ENCODE results near the gene ZC2HC1B.

Gene ZC2HC1B

DNA sequence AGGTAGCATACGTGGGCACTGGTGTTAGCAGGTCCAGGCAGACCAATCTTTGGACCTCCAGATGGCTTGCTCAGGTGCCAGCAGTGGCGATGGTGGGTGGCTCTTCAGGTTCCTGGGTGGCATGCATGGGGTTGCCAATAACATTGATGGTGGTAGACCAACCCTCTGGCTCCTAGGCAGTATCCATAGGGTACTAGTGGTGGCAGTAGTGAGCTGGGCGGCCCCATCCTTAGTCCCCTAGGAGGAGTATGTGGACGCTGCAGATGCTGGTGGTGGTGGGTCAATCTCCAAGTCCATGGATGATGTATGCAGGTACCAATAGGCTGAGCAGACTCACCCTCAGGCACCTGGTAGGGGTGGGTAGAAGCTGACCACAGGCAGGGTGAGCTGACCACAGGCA is 70.6 kb downstream of the ZC2HC1B start:
- no peak overlapping the region for H4K8ac ChIP-seq (ENCODE audit: low read depth, low read length)
- no CpG with 5 or more reads among the region's 4 CpGs for WGBS, 2 donors (ENCODE audit: extremely low coverage in 2 of 2, insufficient read length in 2 of 2, insufficient replicate concordance in 1 of 2)

GRCh38 chr6:143936347-143936746 is 72.1 kb downstream of the ZC2HC1B start:
- Histone ChIP-seq H2AK5ac (ENCODE audit: low read depth, low read length) (no peak overlapping the region), H2BK15ac (ENCODE audit: low read length) (no peak overlapping the region), H3K4me1 (ENCODE audit: control insufficient read depth in 2 of 2, insufficient read depth in 1 of 2, low read depth in 1 of 2, low read length in 2 of 2) (peaks cover 0 to 2% of the 10 kb centered on the region in 2 donors), H3K36me3 (replicated peaks in 1 of 2; ENCODE audit: control insufficient read depth in 2 of 2, insufficient read depth in 2 of 2, low read length in 2 of 2) (no peaks in the 10 kb centered on the region), H2BK120ac (ENCODE audit: low read depth, low read length) (no peak overlapping the region), H3K27ac (replicated peaks; ENCODE audit: low read length) (no peak overlapping the region), H4K8ac (ENCODE audit: low read depth, low read length) (no peak overlapping the region), H2BK12ac (ENCODE audit: low read length) (no peak overlapping the region), H4K91ac (ENCODE audit: low read depth, low read length, poor library complexity) (no peak overlapping the region), H3K18ac (ENCODE audit: low read length) (no peak overlapping the region), H3K4me3 (ENCODE audit: low read length in 2 of 2) (no peak overlapping the region), H3K4ac (ENCODE audit: low read length) (no peak overlapping the region), H3K9me3 (replicated peaks in 1 of 2; ENCODE audit: control insufficient read depth in 2 of 2, insufficient read depth in 1 of 2, low read depth in 1 of 2, low read length in 2 of 2) (peaks cover 3% of the 10 kb centered on the region in 2 donors), H3K14ac (ENCODE audit: low read length) (no peak overlapping the region), H3K9ac (ENCODE audit: low read depth, low read length, poor library complexity) (no peak overlapping the region), H2BK5ac (ENCODE audit: low read length) (no peak overlapping the region), H3K23ac (ENCODE audit: low read depth, low read length, poor library complexity) (no peak overlapping the region), H3K79me1 (ENCODE audit: low read depth, low read length) (peaks cover 1% of the 10 kb centered on the region), H2AFZ (ENCODE audit: low read length) (no peak overlapping the region), H3K27me3 (ENCODE audit: control insufficient read depth in 3 of 3, insufficient read depth in 3 of 3, low read depth in 1 of 3, low read length in 3 of 3) (no peaks in the 10 kb centered on the region), H3K4me2 (ENCODE audit: insufficient read depth, low read length, poor library complexity, severe bottlenecking) (no peak overlapping the region)
- no peak for DNase-seq (ENCODE audit: low spot score)
- no CpG with 5 or more reads among the region's 3 CpGs for WGBS, 2 donors (ENCODE audit: extremely low coverage in 2 of 2, insufficient read length in 2 of 2, insufficient replicate concordance in 1 of 2)

More for the DNA sequence above, 70.6 kb downstream of the ZC2HC1B start:
- Histone ChIP-seq H3K4me1 (ENCODE audit: control insufficient read depth in 2 of 2, insufficient read depth in 1 of 2, low read depth in 1 of 2, low read length in 2 of 2) (peaks cover 0 to 2% of the 10 kb centered on the region in 2 donors), H2BK120ac (ENCODE audit: low read depth, low read length) (no peak overlapping the region), H2BK12ac (ENCODE audit: low read length) (peak overlapping the region; percentile 77), H2AFZ (ENCODE audit: low read length) (no peak overlapping the region), H2AK5ac (ENCODE audit: low read depth, low read length) (peak overlapping the region; percentile 77), H3K14ac (ENCODE audit: low read length) (peak overlapping the region; percentile 85), H3K4me3 (ENCODE audit: low read length in 2 of 2) (peak overlapping the region in 1 of 2 donors; percentile 0), H2BK15ac (ENCODE audit: low read length) (peak overlapping the region; percentile 90), H3K9me3 (replicated peaks in 1 of 2; ENCODE audit: control insufficient read depth in 2 of 2, insufficient read depth in 1 of 2, low read depth in 1 of 2, low read length in 2 of 2) (peaks cover 3% of the 10 kb centered on the region in 2 donors), H3K4ac (ENCODE audit: low read length) (no peak overlapping the region), H3K27ac (replicated peaks; ENCODE audit: low read length) (no peak overlapping the region), H3K4me2 (ENCODE audit: insufficient read depth, low read length, poor library complexity, severe bottlenecking) (no peak overlapping the region), H4K91ac (ENCODE audit: low read depth, low read length, poor library complexity) (peak overlapping the region; percentile 65), H3K9ac (ENCODE audit: low read depth, low read length, poor library complexity) (peak overlapping the region; percentile 55), H3K27me3 (ENCODE audit: control insufficient read depth in 3 of 3, insufficient read depth in 3 of 3, low read depth in 1 of 3, low read length in 3 of 3) (no peaks in the 10 kb centered on the region), H2BK5ac (ENCODE audit: low read length) (peak overlapping the region; percentile 56), H3K23ac (ENCODE audit: low read depth, low read length, poor library complexity) (peak overlapping the region; percentile 80), H3K79me1 (ENCODE audit: low read depth, low read length) (peaks cover 1% of the 10 kb centered on the region), H3K36me3 (replicated peaks in 1 of 2; ENCODE audit: control insufficient read depth in 2 of 2, insufficient read depth in 2 of 2, low read length in 2 of 2) (no peaks in the 10 kb centered on the region), H3K18ac (ENCODE audit: low read length) (peak overlapping the region; percentile 58)
- no peak for DNase-seq (ENCODE audit: low spot score)

- Histone ChIP-seq H3K27ac (replicated peaks; ENCODE audit: low read length) (no peak overlapping the region), H4K91ac (ENCODE audit: low read depth, low read length, poor library complexity) (no peak overlapping the region), H3K27me3 (ENCODE audit: control insufficient read depth in 3 of 3, insufficient read depth in 3 of 3, low read depth in 1 of 3, low read length in 3 of 3) (no peaks in the 10 kb centered on the region), H3K18ac (ENCODE audit: low read length) (no peak overlapping the region), H3K23ac (ENCODE audit: low read depth, low read length, poor library complexity) (no peak overlapping the region), H2BK12ac (ENCODE audit: low read length) (no peak overlapping the region), H3K4me2 (ENCODE audit: insufficient read depth, low read length, poor library complexity, severe bottlenecking) (no peak overlapping the region), H2BK5ac (ENCODE audit: low read length) (no peak overlapping the region), H3K4me3 (ENCODE audit: low read length in 2 of 2) (no peak overlapping the region), H4K8ac (ENCODE audit: low read depth, low read length) (no peak overlapping the region), H3K9me3 (replicated peaks in 1 of 2; ENCODE audit: control insufficient read depth in 2 of 2, insufficient read depth in 1 of 2, low read depth in 1 of 2, low read length in 2 of 2) (peaks cover 2 to 3% of the 10 kb centered on the region in 2 donors), H2AFZ (ENCODE audit: low read length) (no peak overlapping the region), H2BK120ac (ENCODE audit: low read depth, low read length) (no peak overlapping the region), H3K36me3 (replicated peaks in 1 of 2; ENCODE audit: control insufficient read depth in 2 of 2, insufficient read depth in 2 of 2, low read length in 2 of 2) (peaks cover 0 to 6% of the 10 kb centered on the region in 2 donors), H3K14ac (ENCODE audit: low read length) (no peak overlapping the region), H3K4ac (ENCODE audit: low read length) (no peak overlapping the region), H2AK5ac (ENCODE audit: low read depth, low read length) (no peak overlapping the region), H2BK15ac (ENCODE audit: low read length) (no peak overlapping the region), H3K4me1 (ENCODE audit: control insufficient read depth in 2 of 2, insufficient read depth in 1 of 2, low read depth in 1 of 2, low read length in 2 of 2) (peaks cover 0 to 2% of the 10 kb centered on the region in 2 donors), H3K9ac (ENCODE audit: low read depth, low read length, poor library complexity) (no peak overlapping the region), H3K79me1 (ENCODE audit: low read depth, low read length) (peaks cover 1% of the 10 kb centered on the region)
- no peak for DNase-seq (ENCODE audit: low spot score)
- no CpG with 5 or more reads among the region's 5 CpGs for WGBS, 2 donors (ENCODE audit: extremely low coverage in 2 of 2, insufficient read length in 2 of 2, insufficient replicate concordance in 1 of 2)
Measured at GRCh38 chr6:143936778-143937667, 72.7 kb downstream of the ZC2HC1B start.

GRCh38 chr6:143937668-143937970 is 73.3 kb downstream of the ZC2HC1B start:
- no CpG with 5 or more reads among the region's 1 CpG for WGBS, 2 donors (ENCODE audit: extremely low coverage in 2 of 2, insufficient read length in 2 of 2, insufficient replicate concordance in 1 of 2)

More at GRCh38 chr6:143937668-143937970, 73.3 kb downstream of the ZC2HC1B start:
- H3K36me3 ChIP-seq (replicated peaks in 1 of 2; ENCODE audit: control insufficient read depth in 2 of 2, insufficient read depth in 2 of 2, low read length in 2 of 2) = peaks cover 0 to 7% of the 10 kb centered on the region in 2 donors
- no peak overlapping the region for H4K91ac ChIP-seq (ENCODE audit: low read depth, low read length, poor library complexity)
- H3K4ac ChIP-seq (ENCODE audit: low read length) = no peak overlapping the region
- H4K8ac ChIP-seq (ENCODE audit: low read depth, low read length) = no peak overlapping the region
- no peak overlapping the region for H2BK5ac ChIP-seq (ENCODE audit: low read length)
- H2AFZ ChIP-seq (ENCODE audit: low read length) = no peak overlapping the region
- peaks cover 0 to 2% of the 10 kb centered on the region in 2 donors for H3K4me1 ChIP-seq (ENCODE audit: control insufficient read depth in 2 of 2, insufficient read depth in 1 of 2, low read depth in 1 of 2, low read length in 2 of 2)
- H3K4me2 ChIP-seq (ENCODE audit: insufficient read depth, low read length, poor library complexity, severe bottlenecking) = no peak overlapping the region
- H3K4me3 ChIP-seq (ENCODE audit: low read length in 2 of 2) = no peak overlapping the region
- no peak overlapping the region for H2AK5ac ChIP-seq (ENCODE audit: low read depth, low read length)
- no peak overlapping the region for H3K14ac ChIP-seq (ENCODE audit: low read length)
- no peaks in the 10 kb centered on the region for H3K27me3 ChIP-seq (ENCODE audit: control insufficient read depth in 3 of 3, insufficient read depth in 3 of 3, low read depth in 1 of 3, low read length in 3 of 3)
- no peak overlapping the region for H2BK12ac ChIP-seq (ENCODE audit: low read length)
- no peak overlapping the region for H3K9ac ChIP-seq (ENCODE audit: low read depth, low read length, poor library complexity)
- peaks cover 0 to 3% of the 10 kb centered on the region in 2 donors for H3K9me3 ChIP-seq (replicated peaks in 1 of 2; ENCODE audit: control insufficient read depth in 2 of 2, insufficient read depth in 1 of 2, low read depth in 1 of 2, low read length in 2 of 2)
- DNase-seq (ENCODE audit: low spot score) = no peak
- H2BK15ac ChIP-seq (ENCODE audit: low read length) = no peak overlapping the region
- H3K18ac ChIP-seq (ENCODE audit: low read length) = no peak overlapping the region
- H2BK120ac ChIP-seq (ENCODE audit: low read depth, low read length) = no peak overlapping the region
- no peak overlapping the region for H3K27ac ChIP-seq (replicated peaks; ENCODE audit: low read length)
- H3K79me1 ChIP-seq (ENCODE audit: low read depth, low read length) = peaks cover 1% of the 10 kb centered on the region
- no peak overlapping the region for H3K23ac ChIP-seq (ENCODE audit: low read depth, low read length, poor library complexity)
